Panc1 (cell line): ENCODE results near the gene RNF208. TPM values are rescaled to one million over a fixed set of nuclear protein-coding genes. Genes with fewer than 3 reads are reported as not detected.

Experiments
- ATAC-seq: fragments of 200-7000 bp; cut with Tn5 transposase; 2 replicates; pipeline ENCODE4 v1.9.1; 2020; ENCODE audit warnings: mild to moderate bottlenecking, moderate library complexity
- BruUV-seq: library from RNA; stranded (reverse); fragments of 400-500 nt; replicated peaks from 2 replicates; lab custom pipeline; 2021; lab: Mats Ljungman, UMichigan
- CTCF ChIA-PET: fragments of 300-600 bp; sonication (Branson Sonifier 250); formaldehyde crosslinking; loops from one replicate; lab custom pipeline; 2022; ENCODE audit warnings: antibody characterized with exemption; lab: Charles Lee
- POLR2A ChIA-PET: fragments of 300-600 bp; sonication (Branson Sonifier 250); formaldehyde crosslinking; loops from one replicate; lab custom pipeline; 2022; ENCODE audit warnings: antibody characterized with exemption; lab: Charles Lee
- DNase-seq: peaks from one replicate; pipeline ENCODE4 v3.0.0-alpha.2; 2010; ENCODE audit warnings: low read depth, low spot score
- H3K27ac ChIP-seq: 2 replicates; pipeline ENCODE4 v1.5.1; 2011; ENCODE audit warnings: mild to moderate bottlenecking, low read length, inconsistent platforms
- H3K27me3 ChIP-seq: fragments of 200-500 bp; sonication (Bioruptor generic); 2 replicates; pipeline ENCODE4 v1.6.0; 2014; ENCODE audit warnings: low read length, inconsistent platforms; ENCODE audit not compliant: control insufficient read depth, insufficient read depth
- H3K36me3 ChIP-seq: fragments of 200-500 bp; sonication (Bioruptor generic); 2 replicates; pipeline ENCODE4 v1.5.1; 2014; ENCODE audit warnings: inconsistent platforms, mild to moderate bottlenecking, low read length, moderate library complexity; ENCODE audit not compliant: control insufficient read depth, insufficient read depth
- H3K4me1 ChIP-seq: 2 replicates; pipeline ENCODE4 v1.5.1; 2011; ENCODE audit warnings: inconsistent platforms, mild to moderate bottlenecking, low read length, moderate library complexity; ENCODE audit not compliant: control insufficient read depth, insufficient read depth
- H3K4me3 ChIP-seq, 2 experiments: 2 replicates each; pipeline ENCODE4 v1.5.1; 2011 to 2012; ENCODE audit warnings: low read depth in 2 of 2, low read length in 2 of 2, mild to moderate bottlenecking in 2 of 2, inconsistent platforms in 1 of 2, moderate library complexity in 1 of 2
- H3K9me3 ChIP-seq: fragments of 200-500 bp; sonication (Bioruptor generic); 2 replicates; pipeline ENCODE4 v1.5.1; 2014; ENCODE audit warnings: low read depth, mild to moderate bottlenecking, inconsistent platforms, low read length, moderate library complexity; ENCODE audit not compliant: control insufficient read depth, insufficient read depth
- POLR2AphosphoS5 ChIP-seq: IDR thresholded peaks from 2 replicates; pipeline ENCODE4 v1.6.1; 2012; ENCODE audit warnings: mild to moderate bottlenecking, low read depth, low read length, moderate library complexity
- SIN3A ChIP-seq: IDR thresholded peaks from 2 replicates; pipeline ENCODE4 v1.6.1; 2012; ENCODE audit warnings: low read depth, mild to moderate bottlenecking, low read length, moderate library complexity, borderline replicate concordance; ENCODE audit not compliant: insufficient read depth
- TCF7L2 ChIP-seq: IDR thresholded peaks from 2 replicates; pipeline ENCODE4 v1.6.1; 2011; ENCODE audit warnings: mild to moderate bottlenecking, low read depth, low read length, inconsistent platforms
- in situ Hi-C: cut with HindIII; loops from 2 replicates; pipeline ENCODE4 v1.10.0; 2016; ENCODE audit warnings: low sequenced_read_pairs, low pct_unique_long_range_greater_than_20kb
- intact Hi-C: fragments of 100-400 bp; cut with micrococcal nuclease; formaldehyde crosslinking; loops from one replicate; pipeline ENCODE4 v1.10.0; 2022; ENCODE audit not compliant: unreplicated experiment
- total RNA-seq: library from RNA; stranded (reverse); gene quantifications from one replicate; pipeline ENCODE4 v1.2.1, GENCODE V29; 2021; ENCODE audit not compliant: unreplicated experiment
- TF ChIP-seq, protein P1 (sequence below): fragments of 450-650 bp; IDR thresholded peaks from 2 replicates; pipeline ENCODE4 v1.5.1; 2017; ENCODE audit warnings: mild to moderate bottlenecking
- TF ChIP-seq, protein P2 (sequence below), 2 experiments: IDR thresholded peaks; 2 replicates each; pipeline ENCODE4 v1.6.1; 2011 to 2012; ENCODE audit warnings: low read depth in 2 of 2, control low read depth in 1 of 2, low read length in 1 of 2, mild to moderate bottlenecking in 1 of 2, moderate library complexity in 1 of 2; ENCODE audit not compliant: insufficient read depth in 1 of 2

RNF208 gene
- total RNA-seq, 1 experiment from 2014 or later = 11.5 TPM

DNA sequence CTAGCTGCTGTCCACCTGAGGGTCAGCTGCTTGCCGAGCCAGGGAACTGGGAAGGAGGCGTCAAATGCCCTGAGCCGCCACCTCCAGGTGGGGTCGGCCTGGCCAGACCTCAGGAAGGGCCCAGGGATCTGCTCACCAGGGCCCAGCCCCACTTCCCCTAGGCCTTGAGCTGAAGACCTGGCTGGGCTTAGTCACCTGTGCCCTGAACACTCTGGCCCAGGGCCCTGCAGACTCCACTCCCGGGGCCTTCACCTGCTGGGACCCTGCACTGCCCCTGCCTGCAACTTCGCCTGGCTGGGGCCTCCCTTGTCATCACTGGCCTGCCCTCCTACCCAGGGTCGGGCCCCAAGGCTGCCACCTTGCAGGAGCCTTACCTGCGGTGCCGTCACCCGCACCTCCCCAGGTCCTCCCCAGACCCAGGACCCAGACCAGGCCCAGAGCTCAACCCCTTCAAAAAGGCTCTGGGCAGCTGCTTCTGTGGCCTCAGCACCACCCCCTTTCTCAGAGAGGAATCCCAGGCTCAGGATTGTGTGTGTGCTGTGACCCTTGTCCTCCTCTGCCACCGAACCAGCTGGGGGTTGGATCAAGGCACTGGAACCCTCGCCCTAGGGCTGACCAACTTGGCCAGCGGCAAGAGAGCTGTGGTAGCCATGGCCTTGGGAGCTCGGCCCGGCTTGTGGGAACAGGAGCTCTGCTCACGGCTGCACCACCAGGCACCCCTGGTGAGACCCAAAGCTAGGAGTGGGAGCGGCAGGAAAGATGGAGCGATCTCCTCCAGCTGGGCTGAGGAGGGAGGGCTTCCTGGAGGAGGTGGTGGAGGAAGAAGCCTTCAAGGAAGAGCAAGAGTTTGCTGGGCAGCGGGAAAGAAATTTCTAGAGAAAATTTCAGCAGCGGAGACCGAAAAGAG lies 31.9 kb upstream of the RNF208 start:
- no peak for DNase-seq
- in situ Hi-C loops (no loop called here), intact Hi-C loops (no loop called here)
- H3K4me3 ChIP-seq = peak overlapping the region; percentile 58 to 72
- H3K27me3 ChIP-seq = no peaks in the 10 kb centered on the region
- TF ChIP-seq POLR2AphosphoS5 (no peak), SIN3A (no peak), TCF7L2 (no peak)
- TF ChIP-seq, protein P1, sequence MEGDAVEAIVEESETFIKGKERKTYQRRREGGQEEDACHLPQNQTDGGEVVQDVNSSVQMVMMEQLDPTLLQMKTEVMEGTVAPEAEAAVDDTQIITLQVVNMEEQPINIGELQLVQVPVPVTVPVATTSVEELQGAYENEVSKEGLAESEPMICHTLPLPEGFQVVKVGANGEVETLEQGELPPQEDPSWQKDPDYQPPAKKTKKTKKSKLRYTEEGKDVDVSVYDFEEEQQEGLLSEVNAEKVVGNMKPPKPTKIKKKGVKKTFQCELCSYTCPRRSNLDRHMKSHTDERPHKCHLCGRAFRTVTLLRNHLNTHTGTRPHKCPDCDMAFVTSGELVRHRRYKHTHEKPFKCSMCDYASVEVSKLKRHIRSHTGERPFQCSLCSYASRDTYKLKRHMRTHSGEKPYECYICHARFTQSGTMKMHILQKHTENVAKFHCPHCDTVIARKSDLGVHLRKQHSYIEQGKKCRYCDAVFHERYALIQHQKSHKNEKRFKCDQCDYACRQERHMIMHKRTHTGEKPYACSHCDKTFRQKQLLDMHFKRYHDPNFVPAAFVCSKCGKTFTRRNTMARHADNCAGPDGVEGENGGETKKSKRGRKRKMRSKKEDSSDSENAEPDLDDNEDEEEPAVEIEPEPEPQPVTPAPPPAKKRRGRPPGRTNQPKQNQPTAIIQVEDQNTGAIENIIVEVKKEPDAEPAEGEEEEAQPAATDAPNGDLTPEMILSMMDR = no peak
- TF ChIP-seq, protein P2, sequence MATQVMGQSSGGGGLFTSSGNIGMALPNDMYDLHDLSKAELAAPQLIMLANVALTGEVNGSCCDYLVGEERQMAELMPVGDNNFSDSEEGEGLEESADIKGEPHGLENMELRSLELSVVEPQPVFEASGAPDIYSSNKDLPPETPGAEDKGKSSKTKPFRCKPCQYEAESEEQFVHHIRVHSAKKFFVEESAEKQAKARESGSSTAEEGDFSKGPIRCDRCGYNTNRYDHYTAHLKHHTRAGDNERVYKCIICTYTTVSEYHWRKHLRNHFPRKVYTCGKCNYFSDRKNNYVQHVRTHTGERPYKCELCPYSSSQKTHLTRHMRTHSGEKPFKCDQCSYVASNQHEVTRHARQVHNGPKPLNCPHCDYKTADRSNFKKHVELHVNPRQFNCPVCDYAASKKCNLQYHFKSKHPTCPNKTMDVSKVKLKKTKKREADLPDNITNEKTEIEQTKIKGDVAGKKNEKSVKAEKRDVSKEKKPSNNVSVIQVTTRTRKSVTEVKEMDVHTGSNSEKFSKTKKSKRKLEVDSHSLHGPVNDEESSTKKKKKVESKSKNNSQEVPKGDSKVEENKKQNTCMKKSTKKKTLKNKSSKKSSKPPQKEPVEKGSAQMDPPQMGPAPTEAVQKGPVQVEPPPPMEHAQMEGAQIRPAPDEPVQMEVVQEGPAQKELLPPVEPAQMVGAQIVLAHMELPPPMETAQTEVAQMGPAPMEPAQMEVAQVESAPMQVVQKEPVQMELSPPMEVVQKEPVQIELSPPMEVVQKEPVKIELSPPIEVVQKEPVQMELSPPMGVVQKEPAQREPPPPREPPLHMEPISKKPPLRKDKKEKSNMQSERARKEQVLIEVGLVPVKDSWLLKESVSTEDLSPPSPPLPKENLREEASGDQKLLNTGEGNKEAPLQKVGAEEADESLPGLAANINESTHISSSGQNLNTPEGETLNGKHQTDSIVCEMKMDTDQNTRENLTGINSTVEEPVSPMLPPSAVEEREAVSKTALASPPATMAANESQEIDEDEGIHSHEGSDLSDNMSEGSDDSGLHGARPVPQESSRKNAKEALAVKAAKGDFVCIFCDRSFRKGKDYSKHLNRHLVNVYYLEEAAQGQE (IDR thresholded peaks at IDR 0.05; ENCODE audit: insufficient read depth in 1 of 2, low read depth in 2 of 2, low read length in 1 of 2) = no peak
- peaks cover 16% of the 10 kb centered on the region for H3K4me1 ChIP-seq
- peak; percentile 14; the same call in 1 of the 2 replicates for ATAC-seq
- no TSS peak for BruUV-seq
- POLR2A ChIA-PET = interaction anchor here (0.6 to 1.6 kb wide), 3 partner anchors 11 to 97 kb away, joined by 4 to 17 read pairs (median 4); no protein-coding TSS in a partner anchor
- H3K9me3 ChIP-seq = no peaks in the 10 kb centered on the region
- CTCF ChIA-PET = no interaction called here
- H3K36me3 ChIP-seq = no peaks in the 10 kb centered on the region; the same call in 1 of the 2 replicates
- H3K27ac ChIP-seq = peak overlapping the region; percentile 77

GRCh38 chr9:137252555-137253506 lies 30.8 kb upstream of the RNF208 start:
- no peaks in the 10 kb centered on the region for H3K9me3 ChIP-seq
- in situ Hi-C loops (no loop called here), intact Hi-C loops (no loop called here)
- CTCF ChIA-PET = no interaction called here
- no peak overlapping the region for H3K4me3 ChIP-seq
- no peak for TF ChIP-seq POLR2AphosphoS5
- TF ChIP-seq TCF7L2 = no peak
- no peak for TF ChIP-seq SIN3A
- TF ChIP-seq, protein P2 (IDR thresholded peaks at IDR 0.05; ENCODE audit: insufficient read depth in 1 of 2, low read depth in 2 of 2, low read length in 1 of 2) = no peak
- TF ChIP-seq, protein P1 = no peak
- ATAC-seq = no peak
- no peaks in the 10 kb centered on the region; the same call in 1 of the 2 replicates for H3K36me3 ChIP-seq
- no peak for DNase-seq
- no TSS peak for BruUV-seq
- no peak overlapping the region for H3K27ac ChIP-seq
- peaks cover 16% of the 10 kb centered on the region for H3K4me1 ChIP-seq
- H3K27me3 ChIP-seq = no peaks in the 10 kb centered on the region
- POLR2A ChIA-PET = interaction anchor here (1.6 kb wide), 1 partner anchor 10 kb away, joined by 4 read pairs; no protein-coding TSS in a partner anchor
